Trophoblast cell (in vitro differentiated cells and primary cell): ENCODE data around the gene ZBTB7C.

Source experiments
- DNase-seq, 2 donors: peaks; one replicate each; pipeline ENCODE4 v3.0.0-alpha.2; 2016
- H2AFZ ChIP-seq: 2 replicates; pipeline ENCODE4 v1.6.1; 2013; ENCODE audit warnings: low read length, moderate library complexity, mild to moderate bottlenecking; ENCODE audit not compliant: insufficient read depth, poor library complexity
- H2AK5ac ChIP-seq: 2 replicates; pipeline ENCODE4 v1.6.1; 2013; ENCODE audit warnings: mild to moderate bottlenecking, low read length
- H2BK120ac ChIP-seq: 2 replicates; pipeline ENCODE4 v1.6.1; 2013; ENCODE audit warnings: low read length, mild to moderate bottlenecking, moderate library complexity; ENCODE audit not compliant: insufficient read depth, poor library complexity
- H2BK12ac ChIP-seq: 2 replicates; pipeline ENCODE4 v1.6.1; 2013; ENCODE audit warnings: mild to moderate bottlenecking, low read length, moderate library complexity
- H2BK5ac ChIP-seq: 2 replicates; pipeline ENCODE4 v1.6.1; 2013; ENCODE audit warnings: low read length, low read depth, moderate library complexity, mild to moderate bottlenecking; ENCODE audit not compliant: poor library complexity
- H3K14ac ChIP-seq: 2 replicates; pipeline ENCODE4 v1.6.1; 2013; ENCODE audit warnings: mild to moderate bottlenecking, low read length
- H3K18ac ChIP-seq: 2 replicates; pipeline ENCODE4 v1.6.1; 2013; ENCODE audit warnings: mild to moderate bottlenecking, low read length
- H3K23ac ChIP-seq: 2 replicates; pipeline ENCODE4 v1.6.1; 2013; ENCODE audit warnings: low read length
- H3K27ac ChIP-seq: 2 replicates; pipeline ENCODE4 v1.5.1; 2013; ENCODE audit warnings: low read depth, mild to moderate bottlenecking, inconsistent platforms, low read length, moderate library complexity
- H3K27me3 ChIP-seq: 2 replicates; pipeline ENCODE4 v1.6.1; 2013; ENCODE audit warnings: inconsistent platforms, mild to moderate bottlenecking, low read length, moderate library complexity; ENCODE audit not compliant: insufficient read depth
- H3K36me3 ChIP-seq, 2 experiments: 1 replicate in 1 of 2; 2 replicates in 1 of 2; pipeline ENCODE4 v1.6.1; 2013; ENCODE audit warnings: low read length in 2 of 2, mild to moderate bottlenecking in 2 of 2, moderate library complexity in 1 of 2; ENCODE audit not compliant: insufficient read depth in 2 of 2, control insufficient read depth in 1 of 2
- H3K4ac ChIP-seq: 2 replicates; pipeline ENCODE4 v1.6.1; 2013; ENCODE audit warnings: low read depth, mild to moderate bottlenecking, low read length, moderate library complexity
- H3K4me1 ChIP-seq, 2 experiments: 1 replicate in 1 of 2; 2 replicates in 1 of 2; pipeline ENCODE4 v1.6.1; 2013; ENCODE audit warnings: low read length in 2 of 2, mild to moderate bottlenecking in 2 of 2, moderate library complexity in 1 of 2; ENCODE audit not compliant: insufficient read depth in 2 of 2, control insufficient read depth in 1 of 2
- H3K4me2 ChIP-seq: 2 replicates; pipeline ENCODE4 v1.6.1; 2013; ENCODE audit warnings: inconsistent platforms, mild to moderate bottlenecking, low read length, moderate library complexity
- H3K4me3 ChIP-seq: 2 replicates; pipeline ENCODE4 v1.5.1; 2013; ENCODE audit warnings: mild to moderate bottlenecking, low read depth, low read length, inconsistent platforms
- H3K79me1 ChIP-seq: one replicate; pipeline ENCODE4 v1.6.1; 2013; ENCODE audit warnings: low read length
- H3K79me2 ChIP-seq: 2 replicates; pipeline ENCODE4 v1.6.1; 2013; ENCODE audit warnings: low read length, mild to moderate bottlenecking; ENCODE audit not compliant: control insufficient read depth, insufficient read depth, poor library complexity
- H3K9ac ChIP-seq: 2 replicates; pipeline ENCODE4 v1.6.1; 2013; ENCODE audit warnings: mild to moderate bottlenecking, low read length
- H3K9me3 ChIP-seq: 2 replicates; pipeline ENCODE4 v1.6.1; 2013; ENCODE audit warnings: low read depth, mild to moderate bottlenecking, control low read depth, inconsistent platforms, low read length; ENCODE audit not compliant: insufficient read depth
- H4K12ac ChIP-seq: 2 replicates; pipeline ENCODE4 v1.6.1; 2013; ENCODE audit warnings: low read depth, mild to moderate bottlenecking, low read length, moderate library complexity
- H4K8ac ChIP-seq: 2 replicates; pipeline ENCODE4 v1.6.1; 2013; ENCODE audit warnings: low read depth, mild to moderate bottlenecking, low read length, moderate library complexity
- H4K91ac ChIP-seq: one replicate; pipeline ENCODE4 v1.6.1; 2013; ENCODE audit warnings: low read depth, mild to moderate bottlenecking, low read length, moderate library complexity
- WGBS: extraction: QIAGEN DNeasy Blood & Tissue Kit; methylation state at CpG from one replicate; pipeline ENCODE4 v1.1.7; 2013; ENCODE audit warnings: missing lambda C conversion rate; ENCODE audit not compliant: insufficient read length, insufficient coverage; ENCODE audit errors: extremely low coverage; 5-methylcytosine and 5-hydroxymethylcytosine counted together

The ZBTB7C gene

DNA sequence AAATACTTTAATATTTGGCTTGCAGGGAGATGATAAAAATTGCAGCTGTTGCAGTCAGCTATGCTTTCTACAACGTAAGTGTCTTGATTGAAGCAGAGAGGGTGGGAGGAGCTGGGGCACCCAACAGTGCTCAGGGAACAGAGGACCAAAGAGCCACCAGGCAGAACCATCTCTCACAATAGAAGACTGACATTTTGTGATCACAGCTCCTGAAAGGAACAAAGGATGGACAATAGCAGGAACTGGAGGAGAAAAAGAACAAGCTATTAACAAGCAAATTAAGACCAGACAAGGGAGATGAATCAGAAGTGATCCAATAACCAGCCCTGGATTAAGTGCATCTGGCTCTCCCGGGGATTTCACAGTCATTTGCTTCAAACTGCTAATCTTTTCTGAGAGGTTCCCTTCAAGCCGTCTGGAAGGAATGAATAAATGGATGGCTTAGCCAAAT lies 413.1 kb downstream of the ZBTB7C start:
- Histone ChIP-seq H2AFZ (no peak overlapping the region), H3K4ac (no peak overlapping the region), H3K79me2 (no peaks in the 10 kb centered on the region), H2BK12ac (no peak overlapping the region), H2AK5ac (no peak overlapping the region), H3K4me1 (peaks cover 6 to 18% of the 10 kb centered on the region in 2 experiments), H4K91ac (no peak overlapping the region), H2BK5ac (no peak overlapping the region), H3K4me3 (no peak overlapping the region), H3K27me3 (no peaks in the 10 kb centered on the region), H3K79me1 (peaks cover 4% of the 10 kb centered on the region), H3K18ac (no peak overlapping the region), H3K23ac (no peak overlapping the region), H4K12ac (no peak overlapping the region), H2BK120ac (no peak overlapping the region), H3K4me2 (no peak overlapping the region), H3K9ac (no peak overlapping the region), H3K27ac (no peak overlapping the region), H3K36me3 (no peaks in the 10 kb centered on the region), H4K8ac (no peak overlapping the region), H3K9me3 (no peaks in the 10 kb centered on the region), H3K14ac (no peak overlapping the region)
- WGBS: no CpG with 5 or more reads among the region's 3 CpGs
- no peak for DNase-seq

DNA sequence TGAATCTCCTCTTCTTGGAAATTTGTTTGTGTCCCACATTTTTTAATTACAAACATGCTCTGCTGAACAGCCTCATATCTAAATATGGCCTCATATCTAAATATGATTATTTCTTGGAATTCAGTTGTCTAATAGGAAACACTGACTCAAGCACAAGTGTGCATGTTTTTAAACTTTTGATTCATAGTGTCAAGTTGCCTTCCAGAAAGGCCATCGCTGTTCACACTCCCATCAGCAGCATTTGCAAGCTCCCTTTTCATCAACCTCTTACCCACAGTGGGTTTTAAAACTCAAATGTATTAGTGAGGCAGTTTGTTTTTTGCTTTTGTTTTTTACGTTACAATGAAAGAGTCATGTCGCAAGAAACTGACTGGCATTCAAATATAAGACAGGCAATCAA lies 413.5 kb downstream of the ZBTB7C start:
- H3K18ac ChIP-seq: no peak overlapping the region
- DNase-seq: no peak
- no peak overlapping the region for H3K27ac ChIP-seq
- no peak overlapping the region for H2BK5ac ChIP-seq
- H2BK120ac ChIP-seq: no peak overlapping the region
- no CpG with 5 or more reads among the region's 3 CpGs for WGBS
- no peaks in the 10 kb centered on the region for H3K79me2 ChIP-seq
- no peak overlapping the region for H4K12ac ChIP-seq
- no peaks in the 10 kb centered on the region for H3K36me3 ChIP-seq
- no peaks in the 10 kb centered on the region for H3K27me3 ChIP-seq
- H3K14ac ChIP-seq: no peak overlapping the region
- H3K23ac ChIP-seq: no peak overlapping the region
- no peak overlapping the region for H4K8ac ChIP-seq
- no peak overlapping the region for H2AFZ ChIP-seq
- H4K91ac ChIP-seq: no peak overlapping the region
- no peaks in the 10 kb centered on the region for H3K9me3 ChIP-seq
- H3K79me1 ChIP-seq: peaks cover 4% of the 10 kb centered on the region
- H2AK5ac ChIP-seq: no peak overlapping the region
- H2BK12ac ChIP-seq: no peak overlapping the region
- no peak overlapping the region for H3K4ac ChIP-seq
- peaks cover 11 to 23% of the 10 kb centered on the region in 2 experiments for H3K4me1 ChIP-seq
- no peak overlapping the region for H3K4me3 ChIP-seq
- H3K9ac ChIP-seq: no peak overlapping the region
- H3K4me2 ChIP-seq: no peak overlapping the region

DNA sequence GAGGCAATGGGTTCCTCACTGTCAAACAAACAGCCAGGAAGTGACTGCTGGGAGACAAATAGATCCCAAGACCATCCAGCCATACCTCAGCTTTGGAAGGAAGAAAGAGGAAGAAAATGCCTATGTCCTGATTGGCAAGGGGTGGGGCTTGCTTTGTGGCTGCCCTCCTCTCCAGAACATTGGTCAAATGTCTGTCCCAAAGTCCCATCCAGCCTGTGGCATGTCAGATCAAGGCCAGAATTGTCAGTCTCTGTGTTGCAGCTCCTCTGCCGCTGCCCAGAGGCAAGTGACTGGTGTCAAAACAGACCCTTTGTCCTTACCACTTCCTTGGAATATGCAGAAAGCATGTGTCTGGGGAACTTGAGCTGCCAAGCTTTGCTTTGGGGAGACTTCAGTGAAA lies 415.8 kb downstream of the ZBTB7C start:
- H3K36me3 ChIP-seq: no peaks in the 10 kb centered on the region

DNA sequence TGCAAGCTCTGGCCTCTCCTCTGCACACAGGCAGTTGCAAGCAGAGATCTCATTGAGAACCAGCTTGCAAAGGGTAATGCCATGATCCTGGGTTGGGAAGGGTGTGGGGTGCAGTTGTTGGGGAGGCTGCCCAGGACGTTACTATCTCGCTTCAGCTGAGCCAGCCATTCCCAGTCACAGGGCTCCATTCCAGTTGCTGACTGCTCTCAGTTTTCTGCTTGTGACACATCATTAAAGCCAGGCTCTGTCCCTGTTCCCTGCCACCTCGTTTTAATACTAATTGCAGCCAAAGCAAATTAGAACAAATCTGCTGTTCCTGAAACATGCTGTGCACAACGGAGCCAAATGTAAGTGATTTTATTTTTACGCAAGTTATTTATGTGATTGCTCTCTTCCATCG lies 416.2 kb downstream of the ZBTB7C start:
- no peak overlapping the region for H4K8ac ChIP-seq
- no peak overlapping the region for H3K4me2 ChIP-seq
- no peak overlapping the region for H3K14ac ChIP-seq
- no peak overlapping the region for H2AK5ac ChIP-seq
- H3K23ac ChIP-seq: no peak overlapping the region
- no peak overlapping the region for H3K18ac ChIP-seq
- no peak overlapping the region for H2BK120ac ChIP-seq
- no peak for DNase-seq
- peaks cover 16 to 31% of the 10 kb centered on the region in 2 experiments for H3K4me1 ChIP-seq
- no peak overlapping the region for H2BK5ac ChIP-seq
- H4K91ac ChIP-seq: no peak overlapping the region
- no peak overlapping the region for H4K12ac ChIP-seq
- no peaks in the 10 kb centered on the region for H3K9me3 ChIP-seq
- no peak overlapping the region for H3K27ac ChIP-seq
- no peak overlapping the region for H2BK12ac ChIP-seq
- H2AFZ ChIP-seq: no peak overlapping the region
- H3K79me1 ChIP-seq: peaks cover 7% of the 10 kb centered on the region
- H3K9ac ChIP-seq: no peak overlapping the region
- no peaks in the 10 kb centered on the region for H3K79me2 ChIP-seq
- no peaks in the 10 kb centered on the region for H3K27me3 ChIP-seq
- no peak overlapping the region for H3K4me3 ChIP-seq
- WGBS: no CpG with 5 or more reads among the region's 6 CpGs
- H3K4ac ChIP-seq: no peak overlapping the region
- H3K36me3 ChIP-seq: no peaks in the 10 kb centered on the region

More for the DNA sequence above, 415.8 kb downstream of the ZBTB7C start:
- no peak overlapping the region for H3K18ac ChIP-seq
- no peaks in the 10 kb centered on the region for H3K27me3 ChIP-seq
- H3K79me2 ChIP-seq: no peaks in the 10 kb centered on the region
- H3K4me2 ChIP-seq: no peak overlapping the region
- H3K27ac ChIP-seq: no peak overlapping the region
- H2AFZ ChIP-seq: no peak overlapping the region
- H3K9ac ChIP-seq: no peak overlapping the region
- no peak overlapping the region for H3K4me3 ChIP-seq
- no peak overlapping the region for H4K8ac ChIP-seq
- H2BK120ac ChIP-seq: no peak overlapping the region
- H2BK12ac ChIP-seq: no peak overlapping the region
- no peak overlapping the region for H3K23ac ChIP-seq
- no peak overlapping the region for H3K14ac ChIP-seq
- H3K4ac ChIP-seq: no peak overlapping the region
- H2AK5ac ChIP-seq: no peak overlapping the region
- no peak for DNase-seq
- H2BK5ac ChIP-seq: no peak overlapping the region
- WGBS: no CpG with 5 or more reads among the region's 1 CpG
- peaks cover 16 to 31% of the 10 kb centered on the region in 2 experiments for H3K4me1 ChIP-seq
- peaks cover 7% of the 10 kb centered on the region for H3K79me1 ChIP-seq
- H4K91ac ChIP-seq: no peak overlapping the region
- H4K12ac ChIP-seq: no peak overlapping the region
- no peaks in the 10 kb centered on the region for H3K9me3 ChIP-seq
